GM18868 (cell line): Measurements from ENCODE around the gene IDI2.
"Not testable (repeated sequence)": the region's sequence is repeated elsewhere in the genome, so short reads cannot be mapped to it uniquely, and the experiment has no call there.

ENCODE experiments used
- ATAC-seq: cut with Tn5 transposase; IDR thresholded peaks from one replicate; pipeline ENCODE4 v1.9.1; 2021; ENCODE audit warnings: mild to moderate bottlenecking, moderate library complexity; ENCODE audit not compliant: unreplicated experiment

IDI2 gene

DNA sequence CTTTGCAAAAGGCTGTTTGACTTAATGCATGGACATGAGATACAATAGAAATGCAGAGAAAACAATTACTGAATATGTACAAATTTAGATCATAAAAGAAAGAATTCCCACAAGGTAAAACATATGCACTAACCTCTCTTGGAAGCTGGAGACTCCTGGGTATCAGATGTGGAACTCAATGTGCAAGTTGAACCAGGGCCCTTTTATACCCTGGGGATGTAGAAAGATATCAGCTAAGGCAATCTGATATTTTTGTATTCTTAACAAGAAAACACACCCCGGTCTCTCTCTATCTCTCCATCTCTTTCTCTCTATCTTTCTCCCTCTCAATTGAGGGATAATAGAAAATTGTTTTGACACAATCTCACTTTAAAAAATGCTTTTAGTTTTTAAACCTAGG is at the start of gene IDI2:
IDI2 (minus strand) TSS at position 177 of the 400 bp plus-strand sequence. CDS start 1,136 bp downstream, outside the sequence.
- no peak for ATAC-seq

DNA sequence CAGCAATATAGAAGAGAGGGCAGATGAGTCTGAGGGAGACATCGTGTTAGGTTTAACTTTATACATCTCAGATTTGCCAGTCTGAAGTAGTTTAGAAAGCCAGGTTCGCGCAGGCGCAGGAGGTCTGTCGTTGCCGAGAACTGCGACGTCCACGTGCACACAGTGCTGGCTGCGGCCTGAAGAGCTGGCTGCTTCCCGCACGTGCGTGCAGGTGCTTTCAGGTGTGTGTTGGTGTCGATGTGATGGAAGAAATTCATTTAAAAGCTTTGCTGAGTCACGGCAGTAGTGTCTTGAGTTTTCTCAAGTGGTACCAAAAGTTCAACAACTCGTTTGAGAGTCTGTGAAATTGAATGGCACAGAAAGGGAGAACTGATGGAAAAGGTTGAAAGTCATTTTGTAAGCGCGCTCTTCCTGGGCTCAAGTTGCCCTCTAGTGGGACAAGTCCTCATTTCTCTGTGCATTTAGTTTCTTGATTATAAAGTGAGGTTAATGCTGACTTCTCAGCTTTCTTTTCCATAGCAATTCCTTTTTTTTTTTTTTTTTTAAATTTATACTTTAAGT is 49.2 kb upstream of the IDI2 start:
- no peak for ATAC-seq

DNA sequence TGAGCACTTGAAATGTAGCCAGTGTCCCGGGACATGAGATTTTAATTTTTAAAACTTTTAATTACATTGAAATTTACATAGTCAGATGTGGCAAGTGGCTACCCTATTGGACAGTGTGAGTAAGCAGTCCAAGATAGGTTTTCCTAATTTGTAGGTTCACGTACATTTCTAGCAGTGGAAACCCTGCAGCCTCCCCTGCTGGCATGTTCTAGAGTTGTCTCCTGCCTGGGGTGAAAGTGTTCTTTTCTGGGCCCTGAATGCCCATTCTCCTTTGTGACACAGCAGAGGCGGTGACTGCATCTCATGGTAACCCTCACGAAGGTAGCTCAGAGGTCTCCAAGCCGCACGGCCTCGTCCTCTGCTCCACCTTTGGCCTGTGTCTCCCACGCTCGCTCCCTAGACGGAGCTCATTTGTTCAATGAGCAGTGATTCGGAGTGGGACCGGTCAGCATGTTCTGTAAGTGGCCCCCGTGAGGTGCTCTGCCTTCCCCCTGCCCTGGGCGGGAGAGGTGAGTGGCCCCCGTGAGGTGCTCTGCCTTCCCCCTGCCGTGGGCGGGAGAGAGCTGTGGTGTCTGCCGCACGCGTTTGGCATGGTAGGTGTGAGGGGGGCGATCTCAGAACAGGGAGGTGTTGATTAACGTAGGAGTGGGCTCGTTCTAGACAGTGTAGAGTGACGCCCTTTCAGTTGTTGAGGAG is 48.5 kb upstream of the IDI2 start:
- no peak for ATAC-seq

- ATAC-seq, result no peak
Measured at GRCh38 chr10:1070919-1071318, 45.3 kb upstream of the IDI2 start.

DNA sequence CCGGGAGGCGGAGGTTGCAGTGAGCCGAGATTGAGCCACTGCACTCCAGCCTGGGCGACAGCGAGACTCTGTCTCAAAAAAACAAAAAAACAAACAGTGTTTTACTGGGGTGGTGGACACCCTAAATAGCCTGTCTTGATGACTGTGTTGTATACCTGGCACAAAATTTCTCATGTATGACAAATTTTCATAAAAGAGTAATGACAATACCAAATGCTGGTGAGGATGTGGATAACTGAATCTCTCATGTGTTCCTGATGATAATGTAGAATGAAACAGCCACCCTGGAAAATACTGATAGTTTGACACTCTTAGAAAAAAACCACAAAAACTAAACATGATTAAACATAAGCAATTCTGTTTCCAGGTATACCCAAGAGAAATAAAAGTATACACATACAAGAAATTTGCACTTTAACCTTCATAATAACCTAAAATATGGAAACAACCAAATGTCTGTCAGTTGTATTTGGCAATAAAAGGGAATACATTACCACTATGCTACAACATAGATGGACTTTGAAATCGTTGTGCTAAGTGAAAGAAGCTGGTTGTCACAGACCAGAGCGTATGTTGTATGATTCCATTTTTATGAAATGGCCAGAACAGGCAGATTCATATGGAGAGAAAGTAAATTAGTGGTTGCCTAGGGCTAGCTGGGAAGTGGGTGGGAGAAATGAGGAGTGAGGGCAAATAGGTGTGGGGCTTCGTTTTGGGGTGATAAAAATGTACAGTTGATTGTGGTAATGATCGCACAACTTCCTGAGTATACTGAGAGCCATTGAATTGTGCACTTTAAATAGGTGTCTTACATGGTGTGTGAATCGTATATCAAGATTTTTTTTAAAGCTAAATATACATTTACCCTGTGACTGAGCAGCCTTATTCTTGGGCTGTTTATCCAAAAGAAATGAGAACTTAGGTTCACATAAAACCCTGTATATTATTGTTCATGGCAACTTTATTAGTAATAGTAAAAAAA is 43.0 kb upstream of the IDI2 start:
- no peak for ATAC-seq

DNA sequence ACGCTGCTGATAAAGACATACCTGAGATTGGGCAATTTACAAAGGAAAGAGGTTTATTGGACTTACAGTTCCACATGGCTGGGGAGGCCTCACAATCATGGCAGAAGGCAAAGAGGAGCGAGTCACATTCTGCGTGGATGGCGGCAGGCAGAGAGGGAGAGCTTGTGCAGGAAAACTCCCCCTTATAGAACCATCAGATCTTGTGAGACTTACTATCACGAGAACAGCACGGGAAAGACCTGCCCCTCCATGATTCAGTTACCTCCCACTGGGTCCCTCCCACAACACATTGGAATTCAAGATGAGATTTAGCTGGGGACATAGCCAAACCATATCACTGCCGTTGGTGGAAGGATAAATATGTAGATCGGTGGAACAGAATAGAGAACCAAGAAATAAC is 41.1 kb upstream of the IDI2 start:
- ATAC-seq, result not testable (repeated sequence)

GRCh38 chr10:1064964-1065247 is 39.2 kb upstream of the IDI2 start:
- ATAC-seq, result no peak

GRCh38 chr10:1063232-1063865 is 37.7 kb upstream of the IDI2 start:
- ATAC-seq, result no peak

- no peak for ATAC-seq
Measured at GRCh38 chr10:1061930-1062774, 36.5 kb upstream of the IDI2 start.

- no peak for ATAC-seq
Measured at GRCh38 chr10:1059902-1060301, 34.2 kb upstream of the IDI2 start.

DNA sequence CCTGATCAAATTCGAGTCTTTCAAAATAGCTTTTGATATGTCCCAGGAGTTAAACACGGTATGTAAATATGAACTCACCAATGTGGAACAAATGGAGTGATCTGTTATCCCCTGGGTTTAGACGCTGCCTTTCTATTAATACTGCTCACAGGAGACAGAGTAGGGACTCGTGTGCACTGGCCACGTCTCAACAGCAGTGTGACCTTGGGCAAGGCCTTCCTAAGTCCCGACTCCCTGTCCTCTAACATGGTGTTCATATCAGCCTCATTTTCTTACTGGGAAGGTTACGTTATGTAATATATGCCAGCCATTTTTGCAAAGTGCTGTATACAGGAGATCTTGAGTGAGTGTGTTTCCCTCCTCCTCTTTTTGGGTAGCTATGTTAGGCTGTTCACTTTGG is 32.4 kb upstream of the IDI2 start:
- ATAC-seq, result no peak

- no peak for ATAC-seq
Measured at GRCh38 chr10:1057106-1057657, 31.5 kb upstream of the IDI2 start.

DNA sequence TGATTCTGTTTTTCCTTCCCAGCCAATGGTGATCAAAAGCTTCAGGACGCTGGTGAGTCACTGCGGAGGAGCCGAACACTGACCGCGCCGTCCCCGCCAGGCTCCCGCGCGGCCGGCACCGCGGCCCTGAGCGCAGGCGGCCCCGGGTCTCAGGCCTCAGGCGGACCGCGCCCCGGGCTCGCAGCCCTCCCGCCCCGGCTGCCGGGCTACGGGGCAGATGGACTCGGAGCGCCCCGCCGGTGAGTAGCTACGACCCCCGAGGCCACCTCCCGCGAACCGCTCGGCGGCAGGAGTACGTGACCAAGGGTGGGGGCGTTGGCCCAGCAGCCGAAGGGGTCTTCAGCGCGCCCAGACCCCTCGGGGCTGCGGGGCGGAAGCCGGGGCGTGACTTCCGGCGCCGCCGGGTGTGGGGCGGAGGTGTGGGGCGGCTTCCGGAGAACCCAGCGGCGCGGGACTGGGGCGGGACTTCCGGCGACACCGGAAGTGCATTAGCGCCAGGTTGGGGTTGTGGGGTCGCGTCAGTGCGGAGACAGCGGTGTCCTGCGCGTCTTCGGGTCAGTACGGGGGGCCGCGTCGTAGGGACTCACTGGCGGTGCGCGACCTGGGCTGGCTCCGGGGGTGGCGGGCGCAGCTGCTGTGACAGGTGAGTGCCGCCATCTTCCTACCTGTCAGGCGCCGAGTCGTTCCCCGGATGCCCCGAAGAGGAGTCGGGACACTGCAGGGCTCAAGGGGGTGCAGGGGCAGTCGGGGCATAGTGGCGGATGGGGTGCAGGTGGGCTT is 30.9 kb upstream of the IDI2 start, which contains the start of gene WDR37:
WDR37 (plus strand) TSS at position 60 of the 780 bp plus-strand sequence. CDS start 15,771 bp downstream, outside the sequence.
- ATAC-seq, result peak; percentile 95

GRCh38 chr10:1054684-1055083 is 29.0 kb upstream of the IDI2 start:
- no peak for ATAC-seq

- no peak for ATAC-seq
Measured at GRCh38 chr10:1050554-1050953, 24.9 kb upstream of the IDI2 start.

DNA sequence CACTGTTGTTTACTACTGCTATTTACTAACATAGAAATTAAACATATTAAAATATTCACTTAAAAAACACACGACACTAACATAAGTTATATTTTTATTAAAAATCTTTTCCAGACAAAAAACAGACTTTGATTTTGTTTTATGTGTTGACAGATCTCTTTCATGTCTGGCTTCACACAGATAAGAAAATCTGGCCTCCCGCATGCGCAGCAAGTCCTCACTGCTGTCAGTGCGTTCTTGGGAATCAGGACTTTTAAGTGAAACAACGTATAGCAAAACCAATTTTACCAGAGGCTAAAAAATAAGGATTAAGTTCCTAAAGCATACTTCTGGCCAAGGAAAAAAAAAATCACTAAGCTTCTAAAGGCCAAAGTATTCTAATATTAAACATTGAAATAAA is 24.5 kb upstream of the IDI2 start:
- no peak for ATAC-seq

DNA sequence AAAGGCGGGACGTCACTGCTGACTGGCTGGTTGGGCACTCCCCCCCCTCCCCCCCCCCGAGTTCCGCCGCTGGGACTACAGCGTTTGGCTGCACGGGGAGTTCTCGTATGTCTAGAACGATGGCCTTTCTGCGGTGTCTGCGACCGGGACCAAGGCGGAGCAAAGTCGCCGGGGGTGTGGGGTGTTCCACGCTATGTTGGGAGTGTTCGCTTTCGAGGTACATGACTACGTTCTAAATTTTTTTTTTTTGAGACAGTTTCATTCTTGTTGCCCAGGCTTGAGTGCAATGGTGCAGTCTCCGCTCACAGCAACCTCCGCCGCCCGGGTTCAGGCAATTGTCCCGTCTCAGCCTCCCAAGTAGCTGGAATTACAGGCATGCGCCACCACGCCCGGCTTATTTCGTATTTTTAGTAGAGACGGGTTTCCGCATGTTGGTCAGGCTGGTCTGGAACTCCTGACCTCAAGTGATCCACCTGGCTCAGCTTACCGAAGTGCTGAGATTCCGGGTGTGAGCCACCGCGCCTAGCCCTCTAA is 23.8 kb upstream of the IDI2 start:
- no peak for ATAC-seq

DNA sequence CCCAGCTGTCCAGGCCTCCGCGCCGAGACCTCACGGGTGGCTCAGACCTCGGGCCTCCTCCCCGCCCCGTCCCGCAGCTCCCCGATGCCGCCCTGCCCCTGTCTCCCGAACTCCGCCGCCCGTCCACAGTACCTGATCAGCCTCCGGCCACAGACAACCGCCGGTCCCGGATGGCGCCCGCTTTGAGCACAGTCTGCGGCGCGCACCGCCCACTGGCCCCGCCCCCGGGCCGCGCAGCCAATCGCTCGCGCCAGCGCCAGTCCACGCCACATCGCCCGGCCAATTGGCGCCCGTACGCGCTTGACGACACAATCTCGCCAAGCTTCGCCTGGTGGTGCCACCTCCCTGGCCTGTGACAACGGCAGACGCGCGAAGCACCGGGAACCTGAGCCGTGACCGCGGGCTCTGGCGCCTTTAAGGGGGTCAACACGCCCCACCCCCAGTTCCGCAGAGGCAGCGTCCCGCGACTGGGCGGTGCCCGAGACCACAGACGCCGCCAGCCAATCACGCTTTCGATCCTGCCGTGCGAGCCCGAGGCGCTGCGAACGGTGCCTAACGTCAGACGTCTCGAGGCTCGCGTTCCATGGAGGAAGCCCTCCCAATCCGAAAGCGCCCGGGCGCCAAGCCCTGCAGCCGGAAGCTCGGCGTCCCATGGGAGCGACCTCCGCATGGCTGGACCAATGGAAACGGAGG is 23.2 kb upstream of the IDI2 start, which contains the start of gene IDI1:
IDI1 (minus strand) TSS at position 388 of the 693 bp plus-strand sequence; CDS start at position 272, 116 bp downstream.
- peak; percentile 83 for ATAC-seq
